ENCODE measurements around the gene HEATR5B.
"Not testable (repeated sequence)": the region's sequence is repeated elsewhere in the genome, so short reads cannot be mapped to it uniquely, and the experiment has no call there.

The HEATR5B gene

DNA sequence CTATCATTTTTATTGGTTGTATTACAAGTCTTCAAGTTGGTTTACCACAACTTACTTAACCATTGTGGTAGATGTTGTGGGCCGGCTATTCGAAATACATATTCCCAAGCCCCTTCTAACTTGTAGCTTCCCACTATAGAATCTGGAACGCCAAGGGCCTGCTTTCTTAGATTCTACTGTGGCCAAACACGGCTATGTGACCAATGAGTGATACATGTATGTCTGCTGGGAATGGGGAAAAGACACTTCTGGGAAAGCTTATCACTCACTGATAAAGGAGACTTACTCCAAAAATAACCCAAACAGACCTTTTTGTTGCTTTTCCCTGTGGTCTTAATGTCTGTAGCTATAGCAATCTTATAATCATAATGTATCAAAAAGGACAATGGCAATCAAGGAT lies 142.3 kb downstream of the HEATR5B start:
- no peak for DNase-seq (ENCODE audit: low spot score)

DNA sequence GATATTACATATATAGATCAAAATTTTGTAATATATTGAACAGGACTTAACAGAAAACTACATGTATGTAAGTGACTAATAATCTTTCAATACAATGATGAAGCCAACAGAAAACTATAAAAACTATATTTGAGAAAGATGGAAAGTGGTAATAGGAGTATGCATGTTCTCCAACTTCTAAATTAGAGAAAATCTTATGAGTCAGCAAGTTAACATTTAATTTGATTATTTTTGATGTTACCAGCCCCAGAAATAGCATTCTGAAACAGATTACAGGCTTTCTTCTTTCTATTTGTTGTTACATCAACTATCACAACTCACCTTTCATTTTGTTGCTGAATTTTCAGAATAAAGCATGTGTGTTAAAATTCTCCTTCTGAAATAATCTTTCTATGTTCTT lies 147.6 kb downstream of the HEATR5B start:
- DNase-seq (ENCODE audit: low spot score) = not testable (repeated sequence)

- not testable (repeated sequence) for DNase-seq (ENCODE audit: low spot score)
Measured at GRCh38 chr2:36931688-36932087, 152.5 kb downstream of the HEATR5B start.
